ENCODE results near the gene STXBP3.

Gene STXBP3

DNA sequence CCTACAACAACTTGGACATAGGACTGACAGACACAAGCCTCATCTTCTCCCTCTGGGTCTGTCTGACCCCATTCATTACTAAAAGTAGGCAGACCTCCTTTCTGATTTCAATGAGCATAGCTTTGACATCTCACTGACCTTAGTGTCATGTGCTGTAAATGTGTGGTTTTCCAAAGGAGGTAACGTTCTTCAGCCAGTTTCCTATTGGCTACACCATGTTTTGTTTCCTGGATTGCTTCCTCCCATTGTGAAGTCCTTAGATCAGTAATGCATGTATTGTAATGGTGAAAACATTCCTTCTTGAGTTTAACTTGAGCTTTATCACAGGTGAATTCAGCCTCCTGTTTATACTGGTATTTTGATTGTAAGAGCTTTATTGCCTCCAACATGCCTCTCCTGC lies 20.6 kb downstream of the STXBP3 start:
- no peaks in the 10 kb centered on the region for H4K20me1 ChIP-seq (ENCODE audit: insufficient read depth, low read length)
- H3K9me3 ChIP-seq (replicated peaks; ENCODE audit: insufficient read depth, low read length) = no peaks in the 10 kb centered on the region
- H3K27me3 ChIP-seq (replicated peaks; ENCODE audit: insufficient read depth, low read length) = no peaks in the 10 kb centered on the region
- TF ChIP-seq CTCF (IDR thresholded peaks at IDR 0.05; ENCODE audit: low read length) (no peak), EZH2 (optimal IDR thresholded peaks at IDR 0.05; ENCODE audit: low read depth, low read length) (no peak), EZH2phosphoT487 (IDR thresholded peaks at IDR 0.05; ENCODE audit: low read length) (no peak)
- H3K9me2 ChIP-seq (replicated peaks; ENCODE audit: insufficient read depth, low read length) = no peaks in the 10 kb centered on the region
- H3K9ac ChIP-seq (ENCODE audit: low read length) = no peak overlapping the region
- H3F3A ChIP-seq (ENCODE audit: insufficient read depth, low read length) = no peaks in the 10 kb centered on the region
- H2AFZ ChIP-seq (ENCODE audit: low read length) = no peak overlapping the region
- H3K4me3 ChIP-seq (ENCODE audit: low read length) = no peak overlapping the region
- no peak overlapping the region for H3K4me2 ChIP-seq (ENCODE audit: low read depth, low read length)
- H3K36me3 ChIP-seq (replicated peaks; ENCODE audit: insufficient read depth, low read length) = no peaks in the 10 kb centered on the region
- H3K4me1 ChIP-seq (ENCODE audit: low read length) = no peaks in the 10 kb centered on the region
- no peaks in the 10 kb centered on the region for H3K79me2 ChIP-seq (ENCODE audit: low read length)
- no peak overlapping the region for H3K27ac ChIP-seq (ENCODE audit: low read length)
- no peak for DNase-seq

GRCh38 chr1:108767708-108768107 lies 21.2 kb downstream of the STXBP3 start:
- Histone ChIP-seq H3K27me3 (replicated peaks; ENCODE audit: insufficient read depth, low read length) (no peaks in the 10 kb centered on the region), H3K4me1 (ENCODE audit: low read length) (no peaks in the 10 kb centered on the region), H3K27ac (ENCODE audit: low read length) (no peak overlapping the region), H3K9me2 (replicated peaks; ENCODE audit: insufficient read depth, low read length) (no peaks in the 10 kb centered on the region), H3K79me2 (ENCODE audit: low read length) (no peaks in the 10 kb centered on the region), H4K20me1 (ENCODE audit: insufficient read depth, low read length) (no peaks in the 10 kb centered on the region), H3K4me2 (ENCODE audit: low read depth, low read length) (no peak overlapping the region), H3K36me3 (replicated peaks; ENCODE audit: insufficient read depth, low read length) (no peaks in the 10 kb centered on the region), H3K9me3 (replicated peaks; ENCODE audit: insufficient read depth, low read length) (no peaks in the 10 kb centered on the region), H2AFZ (ENCODE audit: low read length) (no peak overlapping the region), H3K9ac (ENCODE audit: low read length) (no peak overlapping the region), H3F3A (ENCODE audit: insufficient read depth, low read length) (no peaks in the 10 kb centered on the region), H3K4me3 (ENCODE audit: low read length) (no peak overlapping the region)
- TF ChIP-seq CTCF (IDR thresholded peaks at IDR 0.05; ENCODE audit: low read length) = no peak
- no peak for TF ChIP-seq EZH2 (optimal IDR thresholded peaks at IDR 0.05; ENCODE audit: low read depth, low read length)
- no peak for TF ChIP-seq EZH2phosphoT487 (IDR thresholded peaks at IDR 0.05; ENCODE audit: low read length)
- DNase-seq = no peak

GRCh38 chr1:108777839-108778238 lies 31.4 kb downstream of the STXBP3 start:
- TF ChIP-seq EZH2phosphoT487 (IDR thresholded peaks at IDR 0.05; ENCODE audit: low read length) (no peak), EZH2 (optimal IDR thresholded peaks at IDR 0.05; ENCODE audit: low read depth, low read length) (no peak)
- Histone ChIP-seq H3K9me2 (replicated peaks; ENCODE audit: insufficient read depth, low read length) (no peaks in the 10 kb centered on the region), H4K20me1 (ENCODE audit: insufficient read depth, low read length) (no peaks in the 10 kb centered on the region), H3K79me2 (ENCODE audit: low read length) (no peaks in the 10 kb centered on the region), H2AFZ (ENCODE audit: low read length) (no peak overlapping the region), H3F3A (ENCODE audit: insufficient read depth, low read length) (no peaks in the 10 kb centered on the region), H3K4me2 (ENCODE audit: low read depth, low read length) (no peak overlapping the region), H3K27me3 (replicated peaks; ENCODE audit: insufficient read depth, low read length) (no peaks in the 10 kb centered on the region), H3K27ac (ENCODE audit: low read length) (no peak overlapping the region), H3K36me3 (replicated peaks; ENCODE audit: insufficient read depth, low read length) (no peaks in the 10 kb centered on the region), H3K9me3 (replicated peaks; ENCODE audit: insufficient read depth, low read length) (no peaks in the 10 kb centered on the region), H3K9ac (ENCODE audit: low read length) (no peak overlapping the region), H3K4me1 (ENCODE audit: low read length) (no peaks in the 10 kb centered on the region), H3K4me3 (ENCODE audit: low read length) (no peak overlapping the region)
- no peak for DNase-seq

DNA sequence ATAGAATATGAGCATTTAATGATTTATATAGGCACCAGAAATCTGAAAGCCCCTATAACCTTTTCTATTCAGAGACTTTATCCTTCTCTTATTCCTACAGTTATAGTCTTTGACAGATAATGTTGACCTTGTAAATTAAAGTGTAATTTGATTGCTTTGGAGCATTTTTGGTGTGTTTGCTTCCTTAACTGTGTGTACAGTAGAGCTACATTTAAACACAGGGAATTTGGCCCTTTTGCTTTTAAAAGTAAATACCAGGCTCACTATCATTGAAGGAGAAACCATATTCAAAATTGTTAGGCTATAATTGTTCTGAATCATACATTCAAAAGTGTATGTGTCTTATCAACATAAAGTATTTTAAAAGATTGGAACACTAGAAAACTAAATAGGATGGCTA lies 33.0 kb downstream of the STXBP3 start:
- TF ChIP-seq EZH2phosphoT487 (IDR thresholded peaks at IDR 0.05; ENCODE audit: low read length) = no peak
- no peak for TF ChIP-seq EZH2 (optimal IDR thresholded peaks at IDR 0.05; ENCODE audit: low read depth, low read length)
- no peaks in the 10 kb centered on the region for H3K9me2 ChIP-seq (replicated peaks; ENCODE audit: insufficient read depth, low read length)
- no peak overlapping the region for H3K27ac ChIP-seq (ENCODE audit: low read length)
- no peak overlapping the region for H3K4me3 ChIP-seq (ENCODE audit: low read length)
- no peaks in the 10 kb centered on the region for H4K20me1 ChIP-seq (ENCODE audit: insufficient read depth, low read length)
- no peak overlapping the region for H3K4me2 ChIP-seq (ENCODE audit: low read depth, low read length)
- H3F3A ChIP-seq (ENCODE audit: insufficient read depth, low read length) = no peaks in the 10 kb centered on the region
- H3K79me2 ChIP-seq (ENCODE audit: low read length) = no peaks in the 10 kb centered on the region
- H3K9me3 ChIP-seq (replicated peaks; ENCODE audit: insufficient read depth, low read length) = no peaks in the 10 kb centered on the region
- no peak for DNase-seq
- H3K4me1 ChIP-seq (ENCODE audit: low read length) = no peaks in the 10 kb centered on the region
- H2AFZ ChIP-seq (ENCODE audit: low read length) = no peak overlapping the region
- no peaks in the 10 kb centered on the region for H3K27me3 ChIP-seq (replicated peaks; ENCODE audit: insufficient read depth, low read length)
- H3K36me3 ChIP-seq (replicated peaks; ENCODE audit: insufficient read depth, low read length) = no peaks in the 10 kb centered on the region
- no peak overlapping the region for H3K9ac ChIP-seq (ENCODE audit: low read length)
